Measurements from ENCODE around the gene GMIP.

Gene GMIP

DNA sequence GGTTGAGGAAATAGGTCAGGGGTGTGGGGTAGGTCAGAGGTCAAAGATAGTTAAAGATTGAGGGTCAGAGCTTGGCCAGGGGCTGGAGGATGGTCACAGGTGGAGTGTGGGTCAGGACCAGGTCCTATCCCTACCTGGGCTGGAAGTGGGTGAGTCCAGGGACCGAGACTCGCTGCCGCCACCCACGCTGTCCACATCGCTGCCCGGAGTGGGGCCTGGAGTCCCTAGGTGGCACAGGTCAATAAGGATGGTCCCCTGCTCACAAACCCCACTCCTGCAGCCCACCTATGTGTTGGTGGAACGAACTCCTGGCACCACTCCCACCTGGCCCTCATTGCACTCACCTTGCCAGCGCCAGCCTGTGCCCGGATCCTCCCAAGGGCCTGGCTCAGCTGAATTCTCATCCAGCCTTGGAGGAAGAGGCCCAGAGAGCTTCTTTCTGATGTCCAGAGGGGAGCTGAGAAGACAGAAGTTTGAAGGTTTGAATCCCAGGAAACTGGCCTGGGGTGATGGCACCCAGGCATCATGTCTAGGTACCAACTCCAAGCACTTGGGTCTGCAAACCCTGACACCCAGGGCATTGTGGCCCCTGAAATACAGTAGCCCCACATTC is 6.8 kb downstream of the GMIP start:
- intact Hi-C loops (cut with DNase I; ENCODE audit: low total_unique reads), result no loop called here
- no peak overlapping the region for H3K27ac ChIP-seq
- H3K4me3 ChIP-seq, result no peak overlapping the region
- H3K36me3 ChIP-seq, result peaks cover 6 to 53% (median 26%) of the 10 kb centered on the region in 3 donors
- no peak for DNase-seq
- H3K27me3 ChIP-seq, result no peaks in the 10 kb centered on the region
- TF ChIP-seq, protein P1, sequence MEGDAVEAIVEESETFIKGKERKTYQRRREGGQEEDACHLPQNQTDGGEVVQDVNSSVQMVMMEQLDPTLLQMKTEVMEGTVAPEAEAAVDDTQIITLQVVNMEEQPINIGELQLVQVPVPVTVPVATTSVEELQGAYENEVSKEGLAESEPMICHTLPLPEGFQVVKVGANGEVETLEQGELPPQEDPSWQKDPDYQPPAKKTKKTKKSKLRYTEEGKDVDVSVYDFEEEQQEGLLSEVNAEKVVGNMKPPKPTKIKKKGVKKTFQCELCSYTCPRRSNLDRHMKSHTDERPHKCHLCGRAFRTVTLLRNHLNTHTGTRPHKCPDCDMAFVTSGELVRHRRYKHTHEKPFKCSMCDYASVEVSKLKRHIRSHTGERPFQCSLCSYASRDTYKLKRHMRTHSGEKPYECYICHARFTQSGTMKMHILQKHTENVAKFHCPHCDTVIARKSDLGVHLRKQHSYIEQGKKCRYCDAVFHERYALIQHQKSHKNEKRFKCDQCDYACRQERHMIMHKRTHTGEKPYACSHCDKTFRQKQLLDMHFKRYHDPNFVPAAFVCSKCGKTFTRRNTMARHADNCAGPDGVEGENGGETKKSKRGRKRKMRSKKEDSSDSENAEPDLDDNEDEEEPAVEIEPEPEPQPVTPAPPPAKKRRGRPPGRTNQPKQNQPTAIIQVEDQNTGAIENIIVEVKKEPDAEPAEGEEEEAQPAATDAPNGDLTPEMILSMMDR (IDR thresholded peaks at IDR 0.05), result no peak
- H3K9me3 ChIP-seq, result no peaks in the 10 kb centered on the region
- H3K4me1 ChIP-seq, result no peaks in the 10 kb centered on the region

DNA sequence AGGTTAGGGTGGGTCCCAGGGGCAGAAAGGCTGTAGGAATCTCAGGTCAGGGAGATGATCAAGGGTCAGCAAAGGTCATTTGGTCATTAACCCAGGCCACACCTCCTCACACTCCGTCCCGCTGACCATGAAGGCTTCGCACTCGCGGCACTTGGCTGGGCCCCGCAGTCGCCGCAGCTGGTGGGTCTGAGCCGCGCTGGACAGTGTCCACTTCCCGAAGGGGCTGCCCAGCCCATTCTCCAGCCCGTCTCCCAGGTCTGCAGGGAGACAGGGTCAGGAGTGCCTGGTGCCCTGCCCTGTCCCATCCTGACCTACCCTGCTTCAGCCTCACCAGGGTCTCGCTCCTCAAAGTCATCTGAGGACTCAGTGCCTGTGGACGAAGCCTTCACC is 8.1 kb downstream of the GMIP start:
- TF ChIP-seq, protein P1 (IDR thresholded peaks at IDR 0.05), result no peak

DNA sequence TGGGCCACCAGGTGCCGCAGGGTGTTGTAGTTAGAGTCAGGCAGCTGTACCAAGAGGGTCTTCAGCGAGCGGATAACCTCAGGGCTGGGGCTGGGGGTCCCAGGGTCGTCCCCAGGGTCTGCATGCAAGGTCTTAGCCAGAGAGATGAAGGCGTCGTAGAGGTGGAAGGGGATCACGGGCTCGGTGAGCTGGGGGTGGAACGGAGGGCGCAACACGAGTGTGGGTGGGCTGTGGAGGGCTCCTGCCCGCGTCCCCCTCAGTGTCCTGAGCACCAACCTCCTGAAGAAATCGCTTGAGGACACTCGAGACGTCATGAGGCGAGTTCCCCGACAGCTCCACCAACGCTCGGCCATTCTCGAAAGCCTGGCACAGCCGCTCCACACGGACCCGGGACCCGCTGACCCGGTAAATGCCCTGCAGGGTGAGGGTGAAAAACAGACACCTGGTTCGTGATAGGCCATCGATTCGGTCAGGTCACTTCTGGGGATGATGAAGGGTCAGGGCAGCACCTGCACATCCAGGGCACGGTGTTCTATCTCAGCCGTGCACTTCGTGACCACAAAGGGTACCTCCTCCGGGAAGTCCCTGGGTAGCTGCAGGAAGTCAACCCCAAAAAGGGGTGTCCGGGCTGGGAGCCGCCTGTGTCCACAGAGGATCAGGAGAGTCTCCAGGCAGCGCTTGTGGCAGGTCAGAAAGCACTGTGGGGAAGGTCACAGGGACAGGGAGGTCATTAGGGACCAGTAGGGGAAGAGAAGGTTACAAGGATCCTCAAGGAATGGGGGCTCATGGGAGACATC is 8.7 kb downstream of the GMIP start:
- DNase-seq, result no peak
- Histone ChIP-seq H3K27me3 (no peaks in the 10 kb centered on the region), H3K4me1 (no peaks in the 10 kb centered on the region), H3K27ac (no peak overlapping the region), H3K36me3 (peaks cover 6 to 53% (median 33%) of the 10 kb centered on the region in 3 donors), H3K4me3 (no peak overlapping the region), H3K9me3 (no peaks in the 10 kb centered on the region)
- TF ChIP-seq, protein P1 (IDR thresholded peaks at IDR 0.05), result no peak
- intact Hi-C loops (cut with DNase I; ENCODE audit: low total_unique reads), result no loop called here

More for the DNA sequence above, 8.1 kb downstream of the GMIP start:
- Histone ChIP-seq H3K4me3 (no peak overlapping the region), H3K9me3 (no peaks in the 10 kb centered on the region), H3K27me3 (no peaks in the 10 kb centered on the region), H3K36me3 (peaks cover 6 to 53% (median 32%) of the 10 kb centered on the region in 3 donors), H3K4me1 (no peaks in the 10 kb centered on the region), H3K27ac (no peak overlapping the region)
- intact Hi-C loops (cut with DNase I; ENCODE audit: low total_unique reads), result no loop called here
- DNase-seq, result no peak

DNA sequence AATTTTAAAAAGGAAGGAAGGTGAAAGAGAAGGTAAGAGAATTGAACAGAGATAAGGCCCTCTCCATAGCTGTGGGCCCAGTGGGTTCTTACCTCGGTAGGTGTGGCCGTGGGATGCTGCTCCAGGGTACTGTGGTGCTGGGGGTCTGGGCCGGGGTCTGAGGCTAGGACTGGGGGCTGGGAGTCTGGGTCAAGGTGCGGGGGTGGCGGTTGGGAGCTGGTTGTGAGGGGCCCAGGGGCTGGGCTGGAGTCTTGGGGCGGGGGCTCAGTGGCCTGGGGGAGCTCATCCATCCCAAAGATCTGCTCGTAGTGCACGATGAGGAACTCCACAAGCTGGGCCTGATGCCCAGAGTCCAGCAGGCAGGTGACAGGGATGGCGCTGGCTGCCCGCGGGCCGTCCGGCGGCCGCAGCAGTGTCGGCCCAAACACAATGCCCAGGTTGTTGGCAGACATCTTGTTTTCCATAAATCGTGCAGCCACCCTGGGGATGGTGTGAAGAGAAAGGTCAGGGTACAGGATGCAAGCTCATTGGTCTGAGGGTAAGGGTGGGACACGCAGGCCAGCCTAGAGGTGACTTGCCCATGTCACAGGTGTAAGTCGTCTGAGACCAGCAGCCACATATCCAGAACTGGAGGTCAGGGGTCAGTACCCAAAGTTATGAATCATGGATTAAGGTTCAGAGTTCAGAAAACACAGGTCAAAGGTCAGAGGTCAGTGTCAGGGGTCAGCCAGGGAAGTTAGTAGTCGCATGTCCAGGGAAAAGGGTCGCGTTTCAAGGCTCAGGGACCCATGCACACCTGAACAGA is 9.5 kb downstream of the GMIP start:
- no peak for DNase-seq
- no peaks in the 10 kb centered on the region for H3K9me3 ChIP-seq
- H3K27me3 ChIP-seq, result peaks cover 0 to under 1% of the 10 kb centered on the region in 2 donors
- intact Hi-C loops (cut with DNase I; ENCODE audit: low total_unique reads), result no loop called here
- H3K27ac ChIP-seq, result no peak overlapping the region
- TF ChIP-seq, protein P1 (IDR thresholded peaks at IDR 0.05), result no peak
- no peak overlapping the region for H3K4me3 ChIP-seq
- peaks cover 6 to 53% (median 30%) of the 10 kb centered on the region in 3 donors for H3K36me3 ChIP-seq
- no peaks in the 10 kb centered on the region for H3K4me1 ChIP-seq

DNA sequence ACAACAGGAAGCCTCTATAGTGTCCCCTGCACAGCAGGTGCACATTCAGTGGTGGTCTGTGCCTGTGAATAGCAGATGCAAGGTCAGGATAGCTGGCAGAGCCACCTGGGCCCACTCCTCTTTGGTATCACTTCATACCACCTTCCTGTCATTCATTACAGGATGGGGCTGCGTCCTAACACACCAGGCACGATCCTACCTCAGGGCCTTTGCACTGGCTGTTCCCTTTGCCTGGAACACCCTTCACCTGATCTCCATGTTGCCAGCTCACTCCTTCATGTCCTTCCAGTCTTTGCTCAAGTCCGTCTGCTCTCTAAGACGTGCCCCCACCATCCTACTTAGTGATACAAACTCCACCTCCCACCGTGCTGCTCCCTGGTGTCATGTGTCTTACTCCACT is 10.8 kb downstream of the GMIP start:
- Histone ChIP-seq H3K27me3 (peaks cover 0 to 13% of the 10 kb centered on the region in 2 donors), H3K4me1 (peaks cover 0 to 12% (median 11%) of the 10 kb centered on the region in 4 donors), H3K27ac (no peak overlapping the region), H3K9me3 (no peaks in the 10 kb centered on the region), H3K4me3 (no peak overlapping the region), H3K36me3 (peaks cover 6 to 44% (median 30%) of the 10 kb centered on the region in 3 donors)
- no peak for DNase-seq
- intact Hi-C loops (cut with DNase I; ENCODE audit: low total_unique reads), result no loop called here
- TF ChIP-seq, protein P1 (IDR thresholded peaks at IDR 0.05), result no peak
